Activated CD8-positive, alpha-beta memory T cell treated with anti-CD3 and anti-CD28 coated beads, Interleukin-2, amount 50 U/mL, for 1 hour (primary cell): ENCODE measurements around the gene SLC9A4.
"Not testable (repeated sequence)": the region's sequence is repeated elsewhere in the genome, so short reads cannot be mapped to it uniquely, and the experiment has no call there.

Source experiments
- DNase-seq: peaks from one replicate; pipeline ENCODE4 v3.0.0-alpha.2; 2020; ENCODE audit errors: extremely low read depth

SLC9A4 gene

GRCh38 chr2:102547462-102547861 lies 74.4 kb downstream of the SLC9A4 start:
- no peak for DNase-seq

GRCh38 chr2:102549027-102549426 lies 76.0 kb downstream of the SLC9A4 start:
- DNase-seq = no peak

GRCh38 chr2:102550151-102550550 lies 77.1 kb downstream of the SLC9A4 start:
- DNase-seq = no peak

- DNase-seq = no peak
Observed at GRCh38 chr2:102551329-102552096, 78.5 kb downstream of the SLC9A4 start.

GRCh38 chr2:102553601-102554000 lies 80.6 kb downstream of the SLC9A4 start:
- no peak for DNase-seq

GRCh38 chr2:102558463-102558862 lies 85.4 kb downstream of the SLC9A4 start:
- DNase-seq = no peak

GRCh38 chr2:102562542-102562941 lies 89.5 kb downstream of the SLC9A4 start:
- DNase-seq = not testable (repeated sequence)

- DNase-seq = no peak
Observed at GRCh38 chr2:102575888-102576287, 102.9 kb downstream of the SLC9A4 start.

GRCh38 chr2:102578376-102578775 lies 105.3 kb downstream of the SLC9A4 start:
- DNase-seq = no peak

GRCh38 chr2:102581911-102582310 lies 108.9 kb downstream of the SLC9A4 start:
- no peak for DNase-seq

- DNase-seq = no peak
Observed at GRCh38 chr2:102582845-102583244, 109.8 kb downstream of the SLC9A4 start.
